Stimulated activated naive CD4-positive, alpha-beta T cell treated with Interleukin-2 at 50 U/mL for 16 hours (primary cell): ENCODE results near the gene MBTPS1.

Experiments used
- DNase-seq: peaks from one replicate; lab custom pipeline; 2025; lab: John Stamatoyannopoulos, UW

The MBTPS1 gene

GRCh38 chr16:84052071-84052622 lies 64.6 kb downstream of the MBTPS1 start:
- DNase-seq, result no peak

- DNase-seq, result no peak
These were observed 66.4 kb downstream of the MBTPS1 start for GRCh38 chr16:84050316-84050715.

- DNase-seq, result no peak
These were observed 67.2 kb downstream of the MBTPS1 start for GRCh38 chr16:84049403-84050060.

GRCh38 chr16:84048871-84049270 lies 67.9 kb downstream of the MBTPS1 start:
- DNase-seq, result no peak

GRCh38 chr16:84048270-84048669 lies 68.5 kb downstream of the MBTPS1 start:
- no peak for DNase-seq

- no peak for DNase-seq
These were observed 69.1 kb downstream of the MBTPS1 start for GRCh38 chr16:84047626-84048025.

- no peak for DNase-seq
These were observed 69.5 kb downstream of the MBTPS1 start for GRCh38 chr16:84047206-84047605.

GRCh38 chr16:84045818-84046470 lies 70.8 kb downstream of the MBTPS1 start:
- no peak for DNase-seq

- DNase-seq, result no peak
These were observed 71.5 kb downstream of the MBTPS1 start for GRCh38 chr16:84045001-84045817.

- DNase-seq, result no peak
These were observed 72.6 kb downstream of the MBTPS1 start for GRCh38 chr16:84044118-84044488.

GRCh38 chr16:84043486-84044117 lies 73.1 kb downstream of the MBTPS1 start:
- no peak for DNase-seq

- DNase-seq, result no peak
These were observed 73.8 kb downstream of the MBTPS1 start for GRCh38 chr16:84042879-84043485.

GRCh38 chr16:84042308-84042878 lies 74.3 kb downstream of the MBTPS1 start, which contains the start of gene SLC38A8:
Gene SLC38A8, minus strand, starts transcription at chr16:84042795. Its CDS starts 638 bp downstream, at chr16:84042157.
- DNase-seq, result no peak

GRCh38 chr16:84041881-84042280 lies 74.9 kb downstream of the MBTPS1 start:
- DNase-seq, result no peak

GRCh38 chr16:84040823-84041820 lies 75.6 kb downstream of the MBTPS1 start:
- no peak for DNase-seq

- DNase-seq, result no peak
These were observed 76.4 kb downstream of the MBTPS1 start for GRCh38 chr16:84040226-84040822.

- DNase-seq, result no peak
These were observed 77.0 kb downstream of the MBTPS1 start for GRCh38 chr16:84039696-84040095.

GRCh38 chr16:84038469-84038868 lies 78.3 kb downstream of the MBTPS1 start:
- DNase-seq, result no peak

- DNase-seq, result no peak
These were observed 79.7 kb downstream of the MBTPS1 start for GRCh38 chr16:84036982-84037425.

- no peak for DNase-seq
These were observed 80.6 kb downstream of the MBTPS1 start for GRCh38 chr16:84036131-84036530.
